HepG2 (cell line): Measurements from ENCODE around the gene NAT9. TPM values are rescaled to one million over a fixed set of nuclear protein-coding genes. Genes with fewer than 3 reads are reported as not detected.

Source experiments
- SSRP1 ChIP-seq: IDR thresholded peaks from 2 replicates; pipeline ENCODE4 v1.6.1; 2016; ENCODE audit warnings: control low read depth
- polyA plus RNA-seq, 8 experiments: library from polyadenylated mRNA; depleted of rRNA in 3 of 8; stranded (reverse) in 7 of 8; unstranded in 1 of 8; fragments of >200 nt; fragmentation: Illumina TruSeq in 4 of 8; extraction: Trizol in 4 of 8; gene quantifications; 2 replicates each; pipeline versions ENCODE4 v1.2.1 to v1.2.3, GENCODE V29; 2011 to 2016; ENCODE audit warnings: low read depth in 4 of 8, missing spikeins in 1 of 8, mixed read lengths in 1 of 8; ENCODE audit not compliant: insufficient read depth in 1 of 8
- total RNA-seq, 5 experiments: library from RNA; depleted of rRNA; stranded (reverse); fragments of >200 nt; fragmentation: Illumina TruSeq; extraction: Trizol; gene quantifications; 2 replicates each; pipeline ENCODE4 v1.2.3, GENCODE V29; 2016; ENCODE audit warnings: low read depth in 1 of 5
- TF ChIP-seq, protein P1 (sequence below), 2 experiments: sonication (generic) in 1 of 2; formaldehyde crosslinking in 1 of 2; IDR thresholded peaks; 2 replicates each; pipeline versions ENCODE4 v1.4.0 to v1.6.1; 2016 to 2020; ENCODE audit warnings: borderline replicate concordance in 1 of 2, low read depth in 1 of 2, mild to moderate bottlenecking in 1 of 2, missing genetic modification reagents in 1 of 2
- TF ChIP-seq, protein P2 (sequence below): sonication (generic); formaldehyde crosslinking; conservative IDR thresholded peaks from 2 replicates; pipeline ENCODE4 v1.4.0; 2020; ENCODE audit warnings: missing genetic modification reagents
- TF ChIP-seq, protein P3 (sequence below): sonication (generic); formaldehyde crosslinking; IDR thresholded peaks from 2 replicates; pipeline ENCODE4 v1.8.1; 2023; ENCODE audit warnings: mild to moderate bottlenecking, inconsistent platforms, moderate library complexity, missing genetic modification reagents, borderline replicate concordance

NAT9 gene
- total and polyA plus RNA-seq, 2 of the 13 experiments (the other 11 are each of a cell fraction or from before 2014, with no cell fraction given): 39.7 to 44.2 TPM

DNA sequence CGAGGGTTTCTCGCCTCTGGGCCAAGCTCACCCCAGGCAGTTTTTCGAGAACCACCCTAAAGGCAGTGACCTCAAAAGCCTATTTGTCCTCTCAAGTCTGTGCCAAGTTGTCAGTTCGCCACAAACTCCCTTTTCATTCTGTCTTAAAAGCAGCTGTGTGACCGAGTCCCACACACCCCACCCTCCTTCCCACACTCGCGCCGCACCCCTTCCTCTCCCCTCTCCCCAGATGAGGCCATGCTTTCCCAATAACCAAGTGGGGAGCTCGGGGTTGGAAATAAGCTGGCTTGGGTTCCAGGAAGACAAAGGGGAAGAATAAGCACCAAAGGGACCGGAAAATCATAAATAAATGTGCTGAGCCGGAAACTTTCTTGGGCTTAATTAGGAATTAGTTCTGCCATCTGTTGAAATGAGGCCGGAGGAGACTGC is 46.8 kb upstream of the NAT9 start (continued):
- TF ChIP-seq, protein P1, sequence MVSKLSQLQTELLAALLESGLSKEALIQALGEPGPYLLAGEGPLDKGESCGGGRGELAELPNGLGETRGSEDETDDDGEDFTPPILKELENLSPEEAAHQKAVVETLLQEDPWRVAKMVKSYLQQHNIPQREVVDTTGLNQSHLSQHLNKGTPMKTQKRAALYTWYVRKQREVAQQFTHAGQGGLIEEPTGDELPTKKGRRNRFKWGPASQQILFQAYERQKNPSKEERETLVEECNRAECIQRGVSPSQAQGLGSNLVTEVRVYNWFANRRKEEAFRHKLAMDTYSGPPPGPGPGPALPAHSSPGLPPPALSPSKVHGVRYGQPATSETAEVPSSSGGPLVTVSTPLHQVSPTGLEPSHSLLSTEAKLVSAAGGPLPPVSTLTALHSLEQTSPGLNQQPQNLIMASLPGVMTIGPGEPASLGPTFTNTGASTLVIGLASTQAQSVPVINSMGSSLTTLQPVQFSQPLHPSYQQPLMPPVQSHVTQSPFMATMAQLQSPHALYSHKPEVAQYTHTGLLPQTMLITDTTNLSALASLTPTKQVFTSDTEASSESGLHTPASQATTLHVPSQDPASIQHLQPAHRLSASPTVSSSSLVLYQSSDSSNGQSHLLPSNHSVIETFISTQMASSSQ (IDR thresholded peaks at IDR 0.05; ENCODE audit: low read depth): no peak
- TF ChIP-seq, protein P1 (CRISPR knock-in tag; IDR thresholded peaks at IDR 0.05; ENCODE audit: borderline replicate concordance): no peak
- TF ChIP-seq, protein P2, sequence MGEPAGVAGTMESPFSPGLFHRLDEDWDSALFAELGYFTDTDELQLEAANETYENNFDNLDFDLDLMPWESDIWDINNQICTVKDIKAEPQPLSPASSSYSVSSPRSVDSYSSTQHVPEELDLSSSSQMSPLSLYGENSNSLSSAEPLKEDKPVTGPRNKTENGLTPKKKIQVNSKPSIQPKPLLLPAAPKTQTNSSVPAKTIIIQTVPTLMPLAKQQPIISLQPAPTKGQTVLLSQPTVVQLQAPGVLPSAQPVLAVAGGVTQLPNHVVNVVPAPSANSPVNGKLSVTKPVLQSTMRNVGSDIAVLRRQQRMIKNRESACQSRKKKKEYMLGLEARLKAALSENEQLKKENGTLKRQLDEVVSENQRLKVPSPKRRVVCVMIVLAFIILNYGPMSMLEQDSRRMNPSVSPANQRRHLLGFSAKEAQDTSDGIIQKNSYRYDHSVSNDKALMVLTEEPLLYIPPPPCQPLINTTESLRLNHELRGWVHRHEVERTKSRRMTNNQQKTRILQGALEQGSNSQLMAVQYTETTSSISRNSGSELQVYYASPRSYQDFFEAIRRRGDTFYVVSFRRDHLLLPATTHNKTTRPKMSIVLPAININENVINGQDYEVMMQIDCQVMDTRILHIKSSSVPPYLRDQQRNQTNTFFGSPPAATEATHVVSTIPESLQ (CRISPR knock-in tag): no peak
- TF ChIP-seq SSRP1 (CRISPR knock-in tag): no peak
- TF ChIP-seq, protein P3, sequence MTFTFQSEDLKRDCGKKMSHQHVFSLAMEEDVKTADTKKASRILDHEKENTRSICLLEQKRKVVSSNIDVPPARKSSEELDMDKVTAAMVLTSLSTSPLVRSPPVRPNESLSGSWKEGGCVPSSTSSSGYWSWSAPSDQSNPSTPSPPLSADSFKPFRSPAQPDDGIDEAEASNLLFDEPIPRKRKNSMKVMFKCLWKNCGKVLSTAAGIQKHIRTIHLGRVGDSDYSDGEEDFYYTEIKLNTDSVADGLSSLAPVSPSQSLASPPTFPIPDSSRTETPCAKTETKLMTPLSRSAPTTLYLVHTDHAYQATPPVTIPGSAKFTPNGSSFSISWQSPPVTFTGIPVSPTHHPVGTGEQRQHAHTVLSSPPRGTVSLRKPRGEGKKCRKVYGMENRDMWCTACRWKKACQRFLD (CRISPR knock-in tag): no peak
